Neural cell (in vitro differentiated cells): Measurements from ENCODE around the gene RBM20.

ENCODE experiments used
- CTCF ChIP-seq: fragments of 450-650 bp; IDR thresholded peaks from 2 replicates; pipeline ENCODE4 v1.5.1; 2014; ENCODE audit warnings: antibody characterized with exemption, mild to moderate bottlenecking, moderate library complexity; ENCODE audit not compliant: poor library complexity, severe bottlenecking
- EP300 ChIP-seq: fragments of 450-650 bp; conservative IDR thresholded peaks from 2 replicates; pipeline ENCODE4 v1.6.1; 2014; ENCODE audit warnings: antibody characterized with exemption, mild to moderate bottlenecking, moderate library complexity; ENCODE audit not compliant: poor library complexity, severe bottlenecking
- EZH2 ChIP-seq: fragments of 200-600, 300-800 bp; shearing (Covaris generic), sonication (generic); IDR thresholded peaks from 2 replicates; pipeline ENCODE4 v1.6.1; 2014; ENCODE audit warnings: antibody characterized with exemption, low read length, borderline replicate concordance, mild to moderate bottlenecking; ENCODE audit not compliant: insufficient read depth, poor library complexity, severe bottlenecking
- POLR2AphosphoS5 ChIP-seq: IDR thresholded peaks from 2 replicates; pipeline ENCODE4 v1.6.1; 2012
- RAD21 ChIP-seq: fragments of 450-650 bp; conservative IDR thresholded peaks from 2 replicates; pipeline ENCODE4 v1.6.1; 2014; ENCODE audit warnings: antibody characterized with exemption, mild to moderate bottlenecking, moderate library complexity
- REST ChIP-seq: IDR thresholded peaks from 2 replicates; pipeline ENCODE4 v1.6.1; 2012; ENCODE audit warnings: borderline replicate concordance
- SMC3 ChIP-seq: fragments of 450-650 bp; conservative IDR thresholded peaks from 2 replicates; pipeline ENCODE4 v1.6.1; 2014; ENCODE audit warnings: antibody characterized with exemption, mild to moderate bottlenecking, moderate library complexity; ENCODE audit not compliant: poor library complexity
- TAF1 ChIP-seq: IDR thresholded peaks from 2 replicates; pipeline ENCODE4 v1.6.1; 2012; ENCODE audit warnings: low read depth

- TF ChIP-seq CTCF: no peak
- TF ChIP-seq EZH2: no peak
- TF ChIP-seq TAF1: no peak
- no peak for TF ChIP-seq SMC3
- TF ChIP-seq REST: no peak
- no peak for TF ChIP-seq EP300
- TF ChIP-seq POLR2AphosphoS5: no peak
- no peak for TF ChIP-seq RAD21
Observed at GRCh38 chr10:110686949-110687348, 42.8 kb downstream of the RBM20 start.
